ENCODE measurements around the gene ZNF444. TPM values are rescaled to one million over a fixed set of nuclear protein-coding genes. Genes with fewer than 3 reads are reported as not detected.

Gene ZNF444
- total and polyA plus RNA-seq, 2 of the 4 experiments (the other 2 are of a cell fraction) = 2.5 to 20.3 TPM

DNA sequence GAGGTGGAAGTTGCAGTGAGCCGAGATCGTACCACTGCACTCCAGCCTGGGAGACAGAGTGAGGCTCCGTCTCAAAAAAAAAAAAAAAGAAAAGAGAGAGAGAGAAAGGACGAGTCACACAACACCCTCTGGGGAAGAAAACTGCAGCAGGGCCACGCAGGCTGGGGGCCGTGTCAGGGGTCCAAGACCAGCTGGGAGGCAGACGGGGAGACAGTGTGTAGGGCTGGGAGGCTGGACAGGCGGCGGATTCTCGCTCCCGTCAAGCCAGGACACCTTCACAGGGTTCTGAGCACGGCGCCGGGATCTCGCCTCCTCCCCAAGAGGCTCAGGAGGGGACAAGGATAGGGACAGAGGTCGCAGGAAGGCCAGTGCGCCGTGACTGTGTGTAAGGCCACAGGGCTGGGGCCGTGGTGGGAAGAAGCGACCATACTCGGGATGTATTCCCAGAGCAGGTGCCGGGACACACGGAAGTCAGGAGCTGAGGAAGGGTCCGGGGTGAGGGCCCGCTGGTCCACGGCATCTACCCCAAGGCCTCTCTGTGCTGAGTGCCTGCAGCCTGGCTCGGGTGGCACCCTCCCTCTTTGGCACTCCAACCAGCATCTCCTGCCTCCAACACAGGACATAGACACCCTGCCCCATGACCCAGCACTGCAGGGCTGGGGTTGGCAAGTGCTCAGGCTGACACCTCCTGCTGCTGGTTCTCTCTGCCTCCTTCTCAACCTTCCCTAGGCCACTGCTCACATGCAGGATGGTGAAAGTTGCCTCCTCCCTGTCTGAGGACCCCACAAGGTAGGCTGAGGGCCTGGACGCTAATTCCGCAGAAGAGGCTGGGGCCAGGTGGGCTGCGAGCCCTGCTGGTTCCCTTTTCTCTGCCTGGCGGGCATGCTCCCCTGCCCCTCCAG lies 41.2 kb upstream of the ZNF444 start:
- Histone ChIP-seq H2AK9ac (replicated peaks; ENCODE audit: low read depth, low read length, poor library complexity) (no peak overlapping the region), H3K14ac (replicated peaks; ENCODE audit: low read depth, low read length) (no peak overlapping the region), H3K27me3 (ENCODE audit: control insufficient read depth, insufficient read depth, low read length) (no peaks in the 10 kb centered on the region), H2BK15ac (ENCODE audit: low read depth, low read length) (no peak overlapping the region), H3K9me1 (ENCODE audit: insufficient read depth, low read length) (no peaks in the 10 kb centered on the region), H2AK5ac (ENCODE audit: low read depth, low read length) (no peak overlapping the region), H3K79me1 (ENCODE audit: low read depth in 1 of 2, low read length in 2 of 2) (peaks cover 6 to 32% of the 10 kb centered on the region in 2 experiments), H3K23ac (ENCODE audit: low read depth, low read length) (no peak overlapping the region), H4K8ac (ENCODE audit: low read depth in 2 of 2, low read length in 2 of 2) (no peak overlapping the region), H3K27ac (ENCODE audit: insufficient read depth, low read length) (no peak overlapping the region), H3K4ac (ENCODE audit: low read depth, low read length) (no peak overlapping the region), H3K4me3 (ENCODE audit: insufficient read depth, low read depth, low read length) (no peak overlapping the region), H2BK120ac (ENCODE audit: low read depth, low read length) (no peak overlapping the region), H4K91ac (ENCODE audit: insufficient read depth, low read depth, low read length) (no peak overlapping the region), H4K5ac (ENCODE audit: low read depth, low read length) (no peak overlapping the region), H4K20me1 (ENCODE audit: insufficient read depth, low read length) (peaks cover 35% of the 10 kb centered on the region), H2BK5ac (ENCODE audit: low read depth, low read length, poor library complexity, severe bottlenecking) (no peak overlapping the region), H3K36me3 (ENCODE audit: control insufficient read depth, insufficient read depth, low read length) (peaks cover 47% of the 10 kb centered on the region), H3K18ac (ENCODE audit: low read depth, low read length) (no peak overlapping the region), H3K9ac (ENCODE audit: low read depth, low read length) (no peak overlapping the region), H2BK20ac (ENCODE audit: low read depth, low read length) (no peak overlapping the region), H3K56ac (ENCODE audit: extremely low read depth, insufficient read depth, low read length) (no peak overlapping the region), H3K4me2 (ENCODE audit: low read depth, low read length) (no peak overlapping the region), H3K9me3 (ENCODE audit: control insufficient read depth, insufficient read depth, low read length) (no peaks in the 10 kb centered on the region), H2AFZ (replicated peaks; ENCODE audit: low read length, poor library complexity) (no peak overlapping the region), H3K4me1 (ENCODE audit: control insufficient read depth, insufficient read depth, low read length) (no peaks in the 10 kb centered on the region)
- DNase-seq = no peak
- TF ChIP-seq RAD21 (IDR thresholded peaks at IDR 0.05; ENCODE audit: low read length) (no peak), CHD1 (IDR thresholded peaks at IDR 0.05; ENCODE audit: low read depth, low read length) (no peak), MAZ (IDR thresholded peaks at IDR 0.05; ENCODE audit: borderline replicate concordance, low read depth, low read length) (no peak)
- BruUV-seq (replicated peaks) = no TSS peak
- in situ Hi-C loops (cut with MboI; ENCODE audit: low sequenced_read_pairs) (no loop called here), dilution Hi-C loops (cut with HindIII; ENCODE audit: low sequenced_read_pairs, unreplicated experiment) (no loop called here), intact Hi-C loops (cut with micrococcal nuclease) (no loop called here)
- POLR2A ChIA-PET (ENCODE audit: unreplicated experiment) = no interaction called here
- CTCF ChIA-PET = no interaction called here
- no peak for ATAC-seq (ENCODE audit: low read depth)
- WGBS, 2 experiments (ENCODE audit: extremely low coverage in 2 of 2, insufficient read length in 1 of 2) = 94% methylated on average over 9 of the region's 31 CpGs; no CpG with 5 or more reads in 1 of the 2 experiments
